EH (cell line): ENCODE measurements around the gene ZFPM1.

ENCODE experiments used
- DNase-seq: peaks from one replicate; pipeline ENCODE4 v3.0.0-alpha.2; 2015; ENCODE audit warnings: low read depth

ZFPM1 gene

DNA sequence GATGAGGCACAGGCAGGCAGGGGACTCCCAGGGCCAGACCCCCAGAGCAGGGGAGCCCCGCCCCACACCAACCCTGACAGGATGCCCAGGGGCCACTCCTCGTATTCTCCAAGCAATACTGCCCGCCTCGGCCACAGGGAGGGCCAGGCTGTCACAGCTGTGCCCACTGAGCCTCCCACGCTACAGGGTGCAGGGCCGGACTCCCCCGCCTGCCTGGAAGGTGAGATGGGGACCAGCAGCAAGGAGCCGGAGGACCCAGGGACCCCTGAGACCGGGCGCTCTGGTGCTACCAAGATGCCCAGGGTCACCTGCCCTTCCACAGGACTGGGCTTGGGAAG lies 18.8 kb upstream of the ZFPM1 start:
- no peak for DNase-seq

DNA sequence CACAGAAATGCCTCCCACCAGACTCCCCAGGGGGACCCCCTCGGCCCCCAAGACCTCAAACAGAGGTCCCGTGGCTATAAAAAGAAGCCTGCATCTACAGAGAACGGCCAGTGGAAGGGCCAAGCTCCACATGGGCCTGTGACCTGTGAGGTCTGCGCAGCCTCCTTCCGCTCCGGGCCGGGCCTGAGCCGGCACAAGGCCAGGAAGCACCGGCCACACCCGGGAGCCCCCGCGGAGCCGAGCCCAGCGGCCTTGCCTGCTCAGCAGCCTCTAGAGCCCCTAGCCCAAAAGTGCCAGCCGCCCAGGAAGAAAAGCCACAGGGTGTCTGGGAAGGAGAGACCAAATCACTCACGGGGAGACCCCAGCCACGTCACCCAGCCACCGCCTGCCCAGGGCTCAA lies 18.3 kb upstream of the ZFPM1 start:
- no peak for DNase-seq

DNA sequence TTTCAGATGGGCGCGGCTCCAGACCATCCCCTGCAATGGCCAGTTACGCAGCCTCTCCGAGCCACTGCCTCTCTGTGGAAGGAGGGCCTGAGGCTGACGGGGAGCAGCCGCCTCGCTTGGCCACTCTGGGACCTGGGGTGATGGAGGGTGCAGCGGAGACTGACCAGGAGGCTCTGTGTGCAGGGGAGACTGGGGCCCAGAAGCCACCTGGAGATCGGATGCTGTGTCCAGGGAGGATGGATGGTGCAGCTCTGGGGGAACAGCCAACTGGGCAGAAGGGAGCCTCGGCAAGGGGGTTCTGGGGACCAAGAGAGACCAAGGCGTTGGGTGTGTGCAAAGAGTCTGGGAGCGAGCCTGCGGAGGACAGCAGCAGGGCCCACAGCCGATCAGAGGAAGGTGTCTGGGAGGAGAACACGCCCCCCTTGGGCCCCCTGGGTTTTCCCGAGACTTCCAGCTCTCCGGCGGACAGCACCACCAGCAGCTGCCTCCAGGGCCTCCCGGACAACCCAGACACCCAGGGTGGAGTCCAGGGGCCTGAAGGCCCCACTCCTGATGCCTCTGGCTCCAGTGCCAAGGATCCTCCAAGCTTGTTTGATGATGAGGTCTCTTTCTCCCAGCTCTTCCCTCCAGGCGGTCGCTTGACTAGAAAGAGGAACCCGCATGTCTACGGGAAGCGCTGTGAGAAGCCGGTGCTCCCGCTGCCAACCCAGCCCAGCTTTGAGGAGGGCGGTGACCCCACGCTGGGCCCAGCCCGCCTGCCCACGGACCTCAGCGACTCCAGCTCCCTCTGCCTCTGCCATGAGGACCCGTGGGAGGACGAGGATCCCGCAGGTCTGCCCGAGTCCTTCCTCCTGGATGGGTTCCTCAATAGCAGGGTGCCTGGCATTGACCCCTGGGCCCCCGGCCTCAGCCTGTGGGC lies 17.4 kb upstream of the ZFPM1 start:
- no peak for DNase-seq

DNA sequence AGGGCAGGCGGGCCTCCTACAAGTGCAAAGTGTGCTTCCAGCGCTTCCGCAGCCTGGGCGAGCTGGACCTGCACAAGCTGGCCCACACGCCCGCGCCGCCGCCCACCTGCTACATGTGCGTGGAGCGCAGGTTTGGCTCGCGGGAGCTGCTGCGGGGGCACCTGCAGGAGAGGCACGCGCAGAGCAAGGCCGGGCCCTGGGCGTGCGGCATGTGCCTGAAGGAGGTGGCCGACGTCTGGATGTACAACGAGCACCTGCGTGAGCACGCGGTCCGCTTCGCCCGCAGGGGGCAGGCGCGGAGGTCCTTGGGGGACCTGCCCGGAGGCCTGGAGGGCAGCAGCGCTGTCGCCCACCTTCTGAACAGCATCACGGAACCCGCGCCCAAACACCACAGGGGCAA lies 16.3 kb upstream of the ZFPM1 start:
- DNase-seq, result no peak

DNA sequence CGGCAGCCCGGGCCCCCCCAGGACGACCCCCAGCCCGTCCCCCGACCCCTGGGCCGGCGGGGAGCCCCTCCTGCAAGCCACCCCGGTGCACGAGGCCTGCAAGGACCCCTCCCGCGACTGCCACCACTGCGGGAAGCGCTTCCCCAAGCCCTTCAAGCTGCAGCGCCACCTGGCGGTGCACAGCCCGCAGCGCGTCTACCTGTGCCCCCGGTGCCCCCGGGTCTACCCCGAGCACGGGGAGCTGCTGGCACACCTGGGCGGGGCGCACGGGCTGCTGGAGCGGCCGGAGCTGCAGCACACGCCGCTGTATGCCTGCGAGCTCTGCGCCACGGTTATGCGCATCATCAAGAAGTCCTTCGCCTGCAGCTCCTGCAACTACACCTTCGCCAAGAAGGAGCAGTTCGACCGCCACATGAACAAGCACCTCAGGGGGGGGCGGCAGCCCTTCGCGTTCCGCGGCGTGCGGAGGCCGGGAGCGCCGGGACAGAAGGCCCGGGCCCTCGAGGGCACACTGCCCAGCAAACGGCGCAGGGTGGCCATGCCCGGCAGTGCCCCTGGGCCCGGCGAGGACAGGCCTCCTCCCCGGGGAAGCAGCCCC lies 15.6 kb upstream of the ZFPM1 start:
- DNase-seq, result peak; percentile 34

DNA sequence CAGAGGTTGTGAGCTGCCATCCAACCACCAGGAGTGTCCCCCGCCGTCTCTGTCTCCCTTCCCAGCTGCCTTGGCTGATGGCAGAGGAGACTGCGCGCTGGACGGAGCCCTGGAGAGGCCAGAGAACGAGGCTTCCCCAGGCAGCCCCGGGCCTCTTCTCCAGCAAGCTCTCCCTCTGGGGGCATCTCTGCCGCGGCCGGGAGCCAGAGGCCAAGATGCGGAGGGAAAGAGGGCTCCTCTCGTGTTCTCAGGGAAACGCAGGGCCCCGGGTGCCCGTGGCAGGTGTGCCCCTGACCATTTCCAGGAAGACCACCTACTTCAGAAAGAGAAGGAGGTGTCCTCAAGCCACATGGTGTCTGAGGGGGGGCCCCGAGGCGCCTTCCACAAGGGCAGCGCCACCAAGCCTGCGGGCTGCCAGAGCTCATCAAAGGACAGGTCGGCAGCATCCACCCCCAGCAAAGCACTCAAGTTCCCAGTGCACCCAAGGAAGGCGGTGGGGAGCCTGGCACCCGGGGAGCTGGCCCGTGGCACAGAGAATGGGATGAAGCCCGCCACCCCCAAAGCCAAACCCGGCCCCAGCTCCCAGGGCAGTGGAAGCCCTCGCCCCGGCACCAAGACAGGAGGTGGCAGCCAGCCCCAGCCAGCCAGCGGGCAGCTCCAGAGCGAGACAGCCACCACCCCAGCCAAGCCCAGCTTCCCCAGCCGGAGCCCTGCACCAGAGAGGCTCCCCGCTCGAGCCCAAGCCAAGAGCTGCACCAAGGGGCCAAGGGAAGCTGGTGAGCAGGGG lies 14.8 kb upstream of the ZFPM1 start:
- DNase-seq, result no peak

DNA sequence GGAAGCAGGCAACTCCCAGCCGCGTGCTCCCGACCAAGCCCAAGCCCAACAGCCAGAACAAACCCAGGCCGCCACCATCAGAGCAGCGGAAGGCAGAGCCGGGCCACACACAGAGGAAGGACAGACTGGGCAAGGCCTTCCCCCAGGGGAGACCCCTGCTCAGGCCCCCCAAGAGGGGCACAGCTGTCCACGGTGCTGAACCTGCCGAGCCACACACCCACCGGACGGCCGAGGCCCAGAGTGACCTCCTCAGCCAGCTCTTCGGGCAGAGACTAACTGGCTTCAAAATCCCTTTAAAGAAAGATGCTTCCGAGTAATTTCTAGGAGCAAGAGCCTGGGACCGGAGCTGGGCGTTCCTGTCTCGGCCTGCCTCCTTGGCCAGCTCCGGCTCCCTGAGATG lies 14.1 kb upstream of the ZFPM1 start:
- DNase-seq, result no peak

DNA sequence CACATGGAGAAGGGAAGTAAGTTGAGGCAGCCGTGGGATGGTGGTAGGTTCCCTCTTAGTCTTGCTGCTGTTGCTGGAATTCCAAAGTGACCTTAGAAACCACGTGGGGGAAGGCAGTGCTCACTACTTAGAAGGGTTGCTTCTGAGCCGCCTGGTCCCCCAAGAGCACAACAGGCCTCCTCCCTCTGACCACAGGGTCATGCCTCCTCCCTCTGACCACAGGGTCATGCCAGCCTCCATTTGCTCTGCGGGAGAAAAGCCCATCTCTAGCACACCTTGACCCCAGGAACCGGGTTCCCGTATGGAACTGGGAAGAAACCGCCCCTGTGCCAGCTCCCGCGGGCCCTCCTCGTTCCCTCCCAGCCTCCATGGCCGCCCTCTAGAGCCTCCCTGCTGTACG lies 13.4 kb upstream of the ZFPM1 start:
- DNase-seq, result no peak

DNA sequence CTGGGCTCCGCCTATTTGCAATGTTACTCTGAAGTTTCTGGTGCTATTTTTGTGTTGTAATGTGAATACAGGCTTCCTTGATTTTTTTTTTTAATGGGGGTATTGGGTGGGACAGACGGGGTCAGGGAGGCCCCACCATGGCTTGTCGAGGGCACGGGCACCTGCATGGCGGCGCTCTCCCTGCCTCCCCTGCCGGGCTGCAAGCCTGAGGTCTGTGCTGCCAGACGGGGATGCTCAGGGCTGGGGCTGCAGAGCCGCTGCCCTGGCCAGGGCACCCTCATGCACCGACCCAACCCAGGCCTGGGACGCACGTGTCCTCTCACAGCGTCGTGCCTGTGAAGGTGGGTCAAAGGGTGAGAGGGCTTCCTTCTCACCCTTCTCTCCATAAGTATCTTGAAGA lies 13.0 kb upstream of the ZFPM1 start:
- no peak for DNase-seq

DNA sequence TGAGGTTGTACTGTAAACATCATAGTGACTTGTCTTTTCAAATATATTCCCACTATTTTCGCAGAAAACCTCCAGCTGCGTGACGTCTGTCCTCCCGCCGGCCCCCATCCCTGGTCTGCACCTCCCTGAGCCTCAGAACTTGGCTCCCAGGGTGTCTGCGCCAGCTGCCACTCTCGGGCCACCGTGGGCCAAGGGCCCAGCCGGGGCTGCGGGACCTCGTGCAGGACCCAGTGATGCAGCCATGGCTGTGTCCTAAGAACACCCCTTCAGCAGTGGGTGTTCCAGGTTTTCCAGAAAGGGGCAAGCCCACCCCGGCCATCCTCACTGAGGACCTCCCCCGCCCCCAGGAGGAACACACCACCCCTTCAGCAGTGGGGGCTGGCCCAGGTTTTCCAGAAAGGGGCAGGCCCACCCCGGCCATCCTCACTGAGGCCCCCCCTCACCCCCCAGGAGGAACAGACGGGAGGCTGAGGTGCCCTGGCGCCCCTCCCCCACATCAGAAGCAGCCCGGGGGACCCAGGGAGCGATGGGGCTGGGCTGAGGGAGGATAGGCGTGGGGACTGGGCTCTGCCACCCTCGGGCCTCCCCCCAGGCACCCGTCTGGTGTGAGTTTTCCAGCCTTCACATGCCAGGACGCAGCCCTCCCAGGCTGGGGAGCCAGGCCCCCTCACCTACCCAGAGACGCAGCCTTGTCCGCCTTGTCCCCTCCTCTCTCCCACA lies 12.2 kb upstream of the ZFPM1 start:
- DNase-seq, result no peak

DNA sequence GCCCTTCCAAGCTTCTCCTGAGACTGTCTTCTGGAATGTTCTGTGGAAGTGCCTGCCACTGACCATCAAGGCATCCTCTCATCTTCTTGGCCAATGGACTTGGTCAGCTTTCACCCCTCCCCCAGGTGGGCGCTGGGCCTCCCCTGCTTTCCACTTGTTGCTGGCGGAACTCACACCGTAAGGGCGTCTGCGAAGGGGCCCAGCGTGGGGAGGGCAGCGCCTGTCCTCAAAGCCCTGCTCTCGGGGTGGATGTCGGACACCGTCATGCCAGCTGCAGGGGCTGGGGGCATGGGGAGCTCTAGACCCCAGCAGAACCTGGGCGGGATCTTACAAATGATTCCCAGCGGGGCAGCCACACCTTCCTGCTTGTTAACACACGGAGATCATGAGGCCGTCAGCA lies 11.6 kb upstream of the ZFPM1 start:
- no peak for DNase-seq

DNA sequence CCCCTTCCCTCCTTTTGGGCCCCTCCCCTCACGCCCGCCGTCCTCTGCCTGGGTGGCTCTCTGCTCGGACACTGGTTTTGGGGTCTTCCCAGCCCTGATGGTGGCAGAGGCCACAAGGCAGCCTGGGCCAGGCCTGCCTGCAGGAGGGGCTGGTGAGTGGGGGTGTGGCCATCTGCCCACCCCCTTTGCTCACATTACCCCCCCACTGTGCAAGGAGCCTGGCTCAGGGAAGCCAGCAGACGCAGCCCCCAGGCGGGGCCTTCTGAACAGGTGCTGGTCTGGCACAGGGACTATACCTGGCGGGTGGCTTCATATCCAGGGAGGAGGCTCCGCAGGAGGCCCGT lies 10.7 kb upstream of the ZFPM1 start:
- DNase-seq, result no peak

DNA sequence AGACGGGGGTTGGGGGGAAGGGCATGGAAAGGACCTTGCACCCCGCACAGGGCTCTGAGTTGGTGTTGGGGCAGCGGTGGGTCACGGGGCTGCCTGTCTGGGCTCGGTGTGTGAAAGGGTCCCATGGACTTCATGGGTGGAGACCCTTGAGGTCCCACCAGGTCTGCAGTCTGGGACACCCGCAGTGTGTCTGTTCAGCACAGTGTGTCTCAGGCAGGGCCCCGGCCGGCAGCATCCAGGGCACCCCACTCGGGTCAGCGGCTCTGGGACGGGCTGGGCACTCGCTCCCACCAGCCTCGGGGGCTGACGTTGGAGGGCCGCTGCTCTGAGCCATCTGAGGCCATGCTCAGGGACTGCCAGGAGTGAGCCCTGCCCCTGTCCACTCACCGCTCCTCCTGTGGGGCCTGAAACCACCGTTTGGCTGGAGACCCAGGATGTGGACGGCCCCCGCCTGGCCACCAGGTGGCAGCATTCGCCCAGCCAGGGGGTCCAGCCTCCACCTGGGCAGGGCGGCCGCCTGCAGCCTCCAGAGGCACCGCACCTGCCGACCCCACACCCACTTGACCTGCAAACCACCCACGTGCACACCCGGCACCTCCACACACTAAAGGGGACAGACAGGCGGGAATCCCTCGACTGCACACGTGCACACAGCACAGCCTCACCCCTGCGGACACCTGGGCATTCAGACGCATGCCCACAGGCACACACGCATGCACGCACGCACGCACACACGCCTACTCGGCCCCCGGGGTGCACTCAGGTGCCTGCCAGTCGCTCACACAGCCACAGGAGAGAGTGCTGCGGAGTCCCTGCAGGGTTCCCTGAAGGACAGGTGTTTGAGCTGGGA lies 10.1 kb upstream of the ZFPM1 start:
- peak; percentile 74 for DNase-seq

DNA sequence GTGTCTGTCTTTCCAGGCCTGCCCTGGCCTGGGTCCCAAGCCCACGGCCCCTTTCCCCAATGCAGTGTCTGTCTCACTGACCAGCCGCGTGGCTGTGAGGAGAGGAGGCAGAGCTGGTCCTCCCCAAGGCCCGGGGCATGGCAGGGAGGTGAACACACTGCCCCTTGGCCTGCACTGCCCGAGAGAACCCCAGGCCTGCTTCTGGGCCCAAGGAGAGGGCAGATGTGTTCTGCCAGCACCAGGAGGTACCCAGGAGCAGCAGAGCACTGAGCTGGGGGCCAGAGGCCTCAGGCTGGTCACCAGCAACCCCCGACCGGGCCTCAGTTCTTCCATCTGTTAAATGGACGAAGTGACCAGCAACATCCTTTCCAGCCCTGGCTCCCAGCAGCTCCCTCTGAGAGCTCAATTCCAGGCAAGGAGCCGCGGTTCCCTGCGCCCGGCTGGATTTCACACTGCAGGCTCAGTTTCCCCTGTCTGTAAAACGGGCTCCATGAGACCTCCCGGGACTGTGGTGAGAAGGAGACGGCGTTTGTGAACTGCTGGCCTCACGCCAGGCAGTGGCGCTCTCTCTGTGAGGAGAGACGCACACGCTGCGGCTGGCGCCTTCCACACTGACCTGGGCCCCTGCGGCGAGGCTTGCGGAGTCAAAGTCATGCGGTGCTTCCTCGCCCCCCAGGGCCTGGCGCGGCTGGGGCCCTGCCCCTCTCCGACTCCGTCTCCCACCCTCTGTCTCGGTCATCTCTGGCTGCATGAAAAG lies 8.1 kb upstream of the ZFPM1 start:
- DNase-seq, result peak; percentile 35

DNA sequence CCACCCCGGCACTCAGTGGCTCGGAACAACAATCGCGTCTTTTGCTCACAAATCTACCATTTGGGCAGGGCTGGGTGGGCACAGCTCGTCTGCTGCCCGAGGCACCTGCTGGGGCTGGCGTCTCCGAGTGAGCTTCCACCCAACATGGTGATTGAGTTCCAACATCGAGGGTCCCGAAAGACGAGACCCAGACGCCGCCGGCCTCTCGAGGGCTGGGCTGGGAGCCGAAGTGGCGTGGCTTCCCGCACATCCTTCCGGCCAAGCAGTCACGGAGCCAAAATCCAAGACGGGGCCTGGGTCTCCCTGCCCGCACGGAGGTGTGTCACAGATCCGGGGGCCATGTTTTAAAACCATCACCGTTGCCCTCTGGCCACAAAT lies 7.5 kb upstream of the ZFPM1 start:
- DNase-seq, result no peak

DNA sequence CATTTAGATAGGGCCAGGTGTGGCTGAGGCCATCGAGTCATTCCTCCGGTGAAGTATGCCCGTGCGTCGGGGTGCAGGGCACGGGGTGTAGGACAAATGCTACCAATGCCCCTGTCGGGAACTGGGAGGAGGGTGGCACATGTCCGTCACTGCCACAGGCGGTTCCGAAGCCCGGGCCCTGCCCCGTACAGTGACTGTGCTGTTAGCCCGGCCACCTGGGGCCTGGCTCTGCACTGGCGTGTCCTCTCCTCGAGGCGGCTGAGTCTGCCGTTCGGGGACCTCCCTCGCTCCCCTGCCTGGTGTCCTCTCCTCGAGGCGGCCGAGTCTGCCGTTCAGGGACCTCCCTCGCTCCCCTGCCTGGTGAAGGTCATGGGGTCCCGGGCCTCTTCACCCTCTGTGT lies 7.0 kb upstream of the ZFPM1 start:
- no peak for DNase-seq

DNA sequence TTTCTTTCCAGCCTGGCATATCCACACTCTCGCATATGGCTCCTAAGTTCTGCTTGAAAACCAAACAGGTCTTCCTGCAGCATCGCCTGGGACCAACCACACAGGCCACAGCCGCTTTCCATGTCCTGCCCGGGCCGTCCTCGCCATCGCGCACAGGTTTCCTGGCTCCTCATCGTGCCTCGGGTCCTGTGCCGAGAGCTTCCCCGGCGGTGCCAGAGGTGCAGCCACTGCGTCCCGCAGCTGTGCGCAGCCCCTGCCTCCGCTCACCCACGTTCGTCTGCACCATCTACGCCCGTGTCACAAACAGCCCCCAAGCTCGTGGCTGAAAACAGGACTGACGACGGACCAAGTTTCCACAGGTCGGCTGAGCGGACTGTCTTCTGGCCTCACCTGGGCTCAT lies 6.3 kb upstream of the ZFPM1 start:
- DNase-seq, result no peak

DNA sequence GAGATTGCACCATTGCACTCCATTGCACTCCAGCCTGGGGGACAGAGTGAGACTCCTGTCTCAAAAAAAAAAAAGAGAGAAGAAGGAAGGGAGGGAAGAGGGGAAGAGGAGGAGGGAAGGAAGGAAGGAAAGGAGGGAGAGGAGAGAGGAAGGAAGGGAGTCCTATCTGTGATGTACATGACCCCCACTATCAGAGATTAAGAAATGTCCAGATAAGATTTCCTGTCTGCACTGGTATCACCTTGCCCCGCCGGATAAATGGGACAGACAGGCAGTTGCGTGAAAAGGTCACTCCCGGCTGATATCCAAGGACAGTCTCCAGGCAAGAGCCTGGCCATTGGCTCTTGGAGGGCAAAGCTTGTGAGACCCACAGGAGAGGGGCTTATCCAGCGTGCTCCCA lies 5.2 kb upstream of the ZFPM1 start:
- DNase-seq, result no peak

DNA sequence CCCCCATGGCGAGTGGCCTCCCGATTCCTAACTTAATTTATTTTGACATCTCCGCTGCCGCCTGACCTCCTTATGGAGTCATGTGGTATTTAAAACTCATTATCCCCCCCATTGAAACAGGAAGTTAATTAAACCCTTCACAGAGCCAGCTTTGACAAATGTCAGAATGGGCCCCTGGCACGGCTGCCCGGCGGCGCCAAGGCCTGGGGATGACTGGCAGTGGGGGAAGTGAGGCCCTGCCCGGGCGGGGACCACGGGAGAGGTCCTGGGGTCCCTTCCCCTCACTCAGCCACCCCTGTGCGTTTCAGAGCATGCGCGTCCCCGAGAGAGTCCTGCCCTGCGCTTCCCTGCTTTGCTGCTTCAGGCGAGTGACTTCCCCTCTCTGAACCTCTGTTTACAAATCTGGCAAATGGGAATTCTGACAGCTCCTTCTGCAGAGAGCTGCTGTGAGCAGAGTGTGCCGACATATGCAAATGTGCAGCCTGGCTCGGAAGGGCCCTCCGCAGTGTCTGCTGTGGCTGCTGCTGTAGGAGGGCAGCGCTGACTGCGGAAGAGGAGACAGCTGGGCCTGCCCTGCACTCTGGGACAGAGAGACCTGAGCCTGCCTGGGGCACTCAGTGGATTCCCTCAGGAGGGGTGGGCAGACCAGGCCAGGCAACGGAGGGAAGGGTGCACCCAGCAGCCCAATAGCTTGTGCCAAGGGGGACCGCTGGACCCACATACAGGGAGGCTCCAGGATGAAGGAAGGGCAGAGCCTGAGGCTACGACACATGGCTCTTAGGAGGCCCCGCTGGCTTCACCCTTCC lies 4.4 kb upstream of the ZFPM1 start:
- DNase-seq, result no peak

DNA sequence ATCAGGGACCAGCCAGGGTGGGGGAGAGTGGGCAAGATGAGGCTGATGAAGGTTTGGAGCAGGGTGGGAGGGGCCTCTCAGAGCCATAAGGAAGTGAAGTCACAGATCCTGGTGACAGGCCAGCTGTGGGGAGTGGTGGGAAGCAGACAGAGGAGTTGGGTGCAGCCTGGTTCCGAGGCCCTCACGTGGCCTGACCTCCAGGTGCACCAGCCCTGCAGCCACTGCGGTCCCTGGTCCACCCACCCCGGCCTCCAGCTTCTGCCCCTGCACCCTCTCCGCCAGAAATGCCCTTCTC lies 3.9 kb upstream of the ZFPM1 start:
- DNase-seq, result no peak
